Kidney (tissue), 14 donors: ENCODE results near the gene BDKRB2. TPM values are rescaled to one million over a fixed set of nuclear protein-coding genes. Genes with fewer than 3 reads are reported as not detected.

ENCODE experiments used
- DNase-seq, 5 donors: peaks; one replicate each; pipeline ENCODE4 v3.0.0-alpha.2; 2013 to 2020
- FAIRE-seq: peaks from 2 replicates; lab custom pipeline; 2012; peaks lifted over from hg19 to GRCh38; lab: Jason Lieb, UNC
- H3K27ac ChIP-seq, 2 donors: one replicate each; pipeline ENCODE4 v1.7.0; 2013; ENCODE audit warnings: low read depth in 2 of 2, low read length in 2 of 2, inconsistent platforms in 1 of 2
- H3K27me3 ChIP-seq: one replicate; pipeline ENCODE4 v1.7.1; 2013; ENCODE audit warnings: low read length, inconsistent platforms; ENCODE audit not compliant: control insufficient read depth, insufficient read depth
- H3K36me3 ChIP-seq, 3 donors: one replicate each; pipeline versions ENCODE4 v1.7.0 to v1.7.1; 2013; ENCODE audit warnings: low read length in 3 of 3, control low read depth in 1 of 3, inconsistent platforms in 1 of 3; ENCODE audit not compliant: insufficient read depth in 3 of 3, control insufficient read depth in 2 of 3
- H3K4me1 ChIP-seq, 3 donors: one replicate each; pipeline versions ENCODE4 v1.7.0 to v1.7.1; 2013; ENCODE audit warnings: low read length in 3 of 3, inconsistent platforms in 1 of 3, low read depth in 1 of 3; ENCODE audit not compliant: control insufficient read depth in 2 of 3, insufficient read depth in 2 of 3
- H3K4me3 ChIP-seq, 3 donors: one replicate each; pipeline versions ENCODE4 v1.7.0 to v1.8.1; 2013; ENCODE audit warnings: low read length in 3 of 3, control low read depth in 1 of 3, inconsistent platforms in 1 of 3
- H3K9ac ChIP-seq, 3 donors: one replicate each; pipeline versions ENCODE4 v1.7.0 to v1.7.1; 2013; ENCODE audit warnings: low read length in 3 of 3, control low read depth in 1 of 3, inconsistent platforms in 1 of 3
- H3K9me3 ChIP-seq, 3 donors: one replicate each; pipeline versions ENCODE4 v1.7.0 to v1.7.1; 2013; ENCODE audit warnings: low read length in 3 of 3, control low read depth in 1 of 3, inconsistent platforms in 1 of 3; ENCODE audit not compliant: control insufficient read depth in 2 of 3, insufficient read depth in 1 of 3
- CTCF ChIP-seq: IDR thresholded peaks from 3 replicates; pipeline ENCODE4 v1.5.1; 2012; ENCODE audit warnings: mild to moderate bottlenecking, moderate library complexity, borderline replicate concordance; ENCODE audit not compliant: insufficient read depth; ENCODE audit errors: extremely low read depth
- intact Hi-C: fragments of 100-400 bp; cut with DNase I; formaldehyde crosslinking; loops from one replicate; pipeline ENCODE4 v1.11.1; 2022
- polyA plus RNA-seq: library from polyadenylated mRNA; stranded (reverse); fragments of 350-450 nt; fragmentation: Illumina TruSeq; extraction: RNeasy Lipid Tissue Mini Kit (QIAGEN cat#74804); gene quantifications from one replicate; pipeline ENCODE4 v1.2.3, GENCODE V29; 2014; ENCODE audit warnings: low read depth, low replicate concordance; ENCODE audit not compliant: insufficient read depth
- total RNA-seq: library from RNA; stranded (reverse); fragmentation: NEBNext Ultra II Directional; extraction: Animal tissue kit (Norgen Biotek cat#: 25700); gene quantifications from one replicate; pipeline ENCODE4 v1.2.1, GENCODE V29; 2021
- donor health status: control.
- donor health status: control.
- donor health status: control.
- donor health status: control.
- donor health status: control.
- donor health status: DM: yes; HTN: yes; CAD: no.
- donor health status: Normal renal cell carcinoma (clear cell type).

Gene BDKRB2
- total and polyA plus RNA-seq, 2 donors from 2014 or later = 7.4 to 16.1 TPM

DNA sequence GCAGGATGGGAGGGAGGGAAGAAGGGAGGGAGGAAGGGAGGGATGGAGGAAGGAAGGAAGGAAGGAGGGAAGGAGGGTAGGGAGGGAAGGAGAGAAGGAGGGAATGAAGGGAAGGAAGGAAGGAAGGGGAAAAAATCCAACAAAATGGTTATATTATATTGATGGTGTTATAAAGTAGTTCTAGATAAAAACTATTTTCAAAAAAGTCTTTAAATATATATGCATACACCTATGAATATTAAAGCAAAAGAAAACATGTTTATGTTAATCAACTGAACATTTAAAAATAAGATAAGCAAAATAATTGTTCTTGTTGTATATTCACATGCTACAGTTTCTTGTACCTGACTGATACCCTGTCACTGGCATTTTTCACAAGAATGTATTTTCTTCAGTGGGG lies 53.3 kb downstream of the BDKRB2 start:
- intact Hi-C loops = no loop called here
- Histone ChIP-seq H3K9me3 (peaks cover 0 to 5% (median 0%) of the 10 kb centered on the region in 3 donors), H3K9ac (no peak overlapping the region), H3K27ac (no peak overlapping the region), H3K4me3 (no peak overlapping the region), H3K27me3 (no peaks in the 10 kb centered on the region), H3K4me1 (no peaks in the 10 kb centered on the region), H3K36me3 (no peaks in the 10 kb centered on the region)
- no peak for TF ChIP-seq CTCF
- DNase-seq (no peak), FAIRE-seq (no peak)

GRCh38 chr14:96260341-96260821 lies 55.7 kb downstream of the BDKRB2 start:
- intact Hi-C loops = no loop called here
- Histone ChIP-seq H3K9ac (no peak overlapping the region), H3K27ac (no peak overlapping the region), H3K36me3 (no peaks in the 10 kb centered on the region), H3K4me3 (no peak overlapping the region), H3K4me1 (no peaks in the 10 kb centered on the region), H3K27me3 (no peaks in the 10 kb centered on the region), H3K9me3 (peaks cover 0 to 5% (median 0%) of the 10 kb centered on the region in 3 donors)
- FAIRE-seq (no peak), DNase-seq (no peak)
- no peak for TF ChIP-seq CTCF

DNA sequence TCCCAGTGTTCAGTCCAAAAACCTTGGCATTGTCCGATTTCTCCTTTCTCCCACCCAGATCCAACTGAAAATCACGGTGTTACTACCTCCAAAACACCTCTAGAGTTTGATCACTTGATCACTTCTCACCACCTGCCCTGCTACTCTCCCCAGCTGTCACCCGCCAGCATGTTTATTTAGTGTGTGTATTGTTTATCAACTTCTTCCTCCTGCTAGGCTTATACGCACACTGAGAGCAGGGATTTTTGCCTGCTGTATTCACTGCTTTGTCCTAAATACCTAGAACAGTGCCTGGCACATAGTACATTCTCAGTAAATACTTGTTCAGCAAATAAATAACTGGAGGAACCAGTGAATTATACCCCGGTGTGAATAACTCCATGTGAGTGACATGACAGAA lies 56.4 kb downstream of the BDKRB2 start:
- no peak overlapping the region for H3K9ac ChIP-seq
- H3K4me3 ChIP-seq = no peak overlapping the region
- H3K36me3 ChIP-seq = no peaks in the 10 kb centered on the region
- TF ChIP-seq CTCF = no peak
- intact Hi-C loops = no loop called here
- DNase-seq (no peak), FAIRE-seq (no peak)
- H3K27me3 ChIP-seq = no peaks in the 10 kb centered on the region
- no peak overlapping the region for H3K27ac ChIP-seq
- peaks cover 0 to 5% (median 0%) of the 10 kb centered on the region in 3 donors for H3K9me3 ChIP-seq
- no peaks in the 10 kb centered on the region for H3K4me1 ChIP-seq
